ENCODE results near the gene ZDHHC5.
A peak's percentile ranks its signal among the peaks of the same experiment; 100 is the strongest.
"Not testable (repeated sequence)": the region's sequence is repeated elsewhere in the genome, so short reads cannot be mapped to it uniquely, and the experiment has no call there.

Gene ZDHHC5

GRCh38 chr11:57711414-57712255 is 43.7 kb downstream of the ZDHHC5 start, which contains the start of gene MED19:
MED19 (minus strand) TSS chr11:57712215; CDS start chr11:57712179, 36 bp downstream.
- CTCF ChIA-PET = interaction anchor here (0.6 kb wide), 1 partner anchor 98 kb away, joined by 3 read pairs; no protein-coding TSS in a partner anchor
- TF ChIP-seq L3MBTL2 (conservative IDR thresholded peaks at IDR 0.05) (peak; percentile 41; the same call in 1 of the 2 replicates), ELF4 (IDR thresholded peaks at IDR 0.05) (no peak)
- POLR2A ChIA-PET = interaction anchor here (0.9 to 1.4 kb wide), 13 partner anchors 8 to 376 kb away, joined by 3 to 6 read pairs (median 3); partner anchors contain the start of genes BTBD18, CTNND1, SELENOH and SSRP1
- DNase-seq (ENCODE audit: extremely low spot score) = peak; percentile 77

DNA sequence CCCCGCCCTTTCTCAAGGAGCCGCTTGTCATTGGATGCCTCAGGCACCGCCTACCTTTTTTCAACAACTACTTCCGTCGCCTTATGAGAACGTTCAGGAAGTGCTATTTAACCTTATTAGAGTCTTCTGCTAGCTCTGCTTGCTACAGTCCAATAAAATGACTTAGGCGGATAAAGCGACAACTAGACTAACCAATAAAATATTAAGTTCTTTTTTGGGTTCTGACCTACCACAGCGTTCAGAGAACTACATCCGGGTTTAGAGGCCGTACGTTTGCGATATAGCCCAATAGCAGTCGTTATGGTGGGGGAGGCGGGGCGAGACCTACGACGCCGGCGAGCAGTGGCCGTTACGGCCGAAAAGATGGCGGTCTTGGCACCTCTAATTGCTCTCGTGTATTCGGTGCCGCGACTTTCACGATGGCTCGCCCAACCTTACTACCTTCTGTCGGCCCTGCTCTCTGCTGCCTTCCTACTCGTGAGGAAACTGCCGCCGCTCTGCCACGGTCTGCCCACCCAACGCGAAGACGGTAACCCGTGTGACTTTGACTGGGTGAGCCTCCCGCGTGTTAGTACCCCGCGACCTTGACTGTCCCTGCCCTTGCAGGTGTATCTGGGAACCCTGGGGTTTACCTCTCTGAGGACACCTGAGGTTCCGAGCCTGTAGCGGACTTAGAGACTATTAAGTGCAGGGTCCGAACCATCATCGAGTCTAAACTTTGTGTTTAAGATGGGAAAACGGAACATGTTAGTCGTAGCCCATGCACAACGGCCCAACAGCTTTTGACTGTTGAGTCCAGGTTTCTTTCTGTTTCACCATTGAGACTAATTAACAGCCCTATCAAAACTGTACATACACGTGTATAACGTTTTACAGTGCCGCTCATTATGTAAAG is 44.6 kb downstream of the ZDHHC5 start, which contains the start of gene TMX2:
Gene TMX2, plus strand, starts transcription at position 338 of the 895 bp plus-strand sequence. Its CDS starts 26 bp downstream, at position 364.
- CTCF ChIA-PET = interaction anchor here (0.6 kb wide), 1 partner anchor 99 kb away, joined by 3 read pairs; no protein-coding TSS in a partner anchor
- TF ChIP-seq FOXM1 (IDR thresholded peaks at IDR 0.05; ENCODE audit: borderline replicate concordance) (no peak), NFRKB (IDR thresholded peaks at IDR 0.05) (0 out of 2 replicates have a peak, but pooled peaks have one; percentile 17), ELF4 (IDR thresholded peaks at IDR 0.05) (peak; percentile 85), ARNT (IDR thresholded peaks at IDR 0.05) (no peak), ZNF384 (IDR thresholded peaks at IDR 0.05) (peak; percentile 61), PKNOX1 (IDR thresholded peaks at IDR 0.05) (peak; percentile 98), FOXK2 (IDR thresholded peaks at IDR 0.05) (no peak), L3MBTL2 (conservative IDR thresholded peaks at IDR 0.05) (peak; percentile 75), BHLHE40 (IDR thresholded peaks at IDR 0.05; ENCODE audit: borderline replicate concordance) (no peak), SUZ12 (IDR thresholded peaks at IDR 0.05) (no peak)
- DNase-seq (ENCODE audit: extremely low spot score) = peak; percentile 87
- POLR2A ChIA-PET = interaction anchor here (0.9 to 1.4 kb wide), 13 partner anchors 9 to 377 kb away, joined by 3 to 6 read pairs (median 3); partner anchors contain the start of genes BTBD18, CTNND1, SELENOH and SSRP1

DNA sequence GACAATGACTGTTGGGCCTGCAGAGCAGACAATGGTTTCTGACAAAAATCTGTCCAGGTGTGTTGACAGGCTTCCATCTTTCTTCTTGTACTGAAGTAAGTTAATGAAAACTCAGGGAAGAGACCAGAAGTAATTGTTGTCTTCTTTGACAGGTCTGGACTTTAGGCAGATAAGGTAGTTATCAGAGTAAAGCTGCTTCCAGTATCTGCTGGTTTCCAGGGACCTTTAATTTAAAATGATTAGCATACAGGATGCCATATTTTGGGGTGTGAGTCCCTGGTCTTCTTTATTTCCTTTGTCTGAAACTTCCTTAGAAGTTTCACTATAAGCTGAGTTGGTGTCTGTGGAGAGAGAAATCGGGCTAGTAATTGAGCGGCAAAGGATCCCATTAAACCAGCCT is 45.9 kb downstream of the ZDHHC5 start:
- CTCF ChIA-PET = interaction anchor here (0.7 to 1.1 kb wide), 2 partner anchors 47 to 87 kb away, joined by 4 read pairs; no protein-coding TSS in a partner anchor
- TF ChIP-seq LEF1 (IDR thresholded peaks at IDR 0.05; ENCODE audit: borderline replicate concordance) (no peak), FOXM1 (IDR thresholded peaks at IDR 0.05; ENCODE audit: borderline replicate concordance) (no peak), BHLHE40 (IDR thresholded peaks at IDR 0.05; ENCODE audit: borderline replicate concordance) (no peak)
- POLR2A ChIA-PET = interaction anchor here (1.8 kb wide), 1 partner anchor 27 kb away, joined by 7 read pairs; the partner anchor contains the start of gene SELENOH
- DNase-seq (ENCODE audit: extremely low spot score) = no peak

- DNase-seq (ENCODE audit: extremely low spot score); POLR2A ChIA-PET; CTCF ChIA-PET: not testable (repeated sequence)
These were observed 48.8 kb downstream of the ZDHHC5 start for GRCh38 chr11:57716726-57717125.

GRCh38 chr11:57727185-57727584 is 59.3 kb downstream of the ZDHHC5 start:
- POLR2A ChIA-PET = interaction anchor here (3.3 kb wide), 1 partner anchor 14 kb away, joined by 13 read pairs; the partner anchor contains the start of gene SELENOH
- CTCF ChIA-PET = no interaction called here
- no peak for TF ChIP-seq ZNF384 (IDR thresholded peaks at IDR 0.05)
- TF ChIP-seq SUZ12 (IDR thresholded peaks at IDR 0.05) = no peak
- no peak for TF ChIP-seq L3MBTL2 (conservative IDR thresholded peaks at IDR 0.05)
- no peak for TF ChIP-seq PKNOX1 (IDR thresholded peaks at IDR 0.05)
- TF ChIP-seq FOXA1 (IDR thresholded peaks at IDR 0.05) = no peak
- no peak for TF ChIP-seq LEF1 (IDR thresholded peaks at IDR 0.05; ENCODE audit: borderline replicate concordance)
- TF ChIP-seq BHLHE40 (IDR thresholded peaks at IDR 0.05; ENCODE audit: borderline replicate concordance) = no peak
- no peak for TF ChIP-seq NFRKB (IDR thresholded peaks at IDR 0.05)
- no peak for TF ChIP-seq FOXK2 (IDR thresholded peaks at IDR 0.05)
- DNase-seq (ENCODE audit: extremely low spot score) = no peak

GRCh38 chr11:57728829-57729228 is 60.9 kb downstream of the ZDHHC5 start:
- CTCF ChIA-PET = no interaction called here
- no peak for TF ChIP-seq ZNF384 (IDR thresholded peaks at IDR 0.05)
- no peak for TF ChIP-seq SUZ12 (IDR thresholded peaks at IDR 0.05)
- TF ChIP-seq LEF1 (IDR thresholded peaks at IDR 0.05; ENCODE audit: borderline replicate concordance) = no peak
- no peak for TF ChIP-seq ARNT (IDR thresholded peaks at IDR 0.05)
- TF ChIP-seq SP1 (IDR thresholded peaks at IDR 0.05) = no peak
- no peak for TF ChIP-seq L3MBTL2 (conservative IDR thresholded peaks at IDR 0.05)
- no peak for TF ChIP-seq FOXA1 (IDR thresholded peaks at IDR 0.05)
- no peak for TF ChIP-seq PKNOX1 (IDR thresholded peaks at IDR 0.05)
- TF ChIP-seq FOXK2 (IDR thresholded peaks at IDR 0.05) = no peak
- no peak for TF ChIP-seq BHLHE40 (IDR thresholded peaks at IDR 0.05; ENCODE audit: borderline replicate concordance)
- TF ChIP-seq ELF4 (IDR thresholded peaks at IDR 0.05) = no peak
- TF ChIP-seq HDGF (IDR thresholded peaks at IDR 0.05; ENCODE audit: borderline replicate concordance) = no peak
- no peak for TF ChIP-seq FOXM1 (IDR thresholded peaks at IDR 0.05; ENCODE audit: borderline replicate concordance)
- no peak for DNase-seq (ENCODE audit: extremely low spot score)
- POLR2A ChIA-PET = interaction anchor here (0.5 to 3.3 kb wide), 2 partner anchors 13 to 377 kb away, joined by 3 to 13 read pairs; partner anchors contain the start of gene SELENOH

Data from HEK293T (cell line).